ENCODE measurements around the gene PKLR.
"Not testable (repeated sequence)": the region's sequence is repeated elsewhere in the genome, so short reads cannot be mapped to it uniquely, and the experiment has no call there.

The PKLR gene

GRCh38 chr1:155254228-155254713, 47.0 kb downstream of the PKLR start:
- DNase-seq: no peak

GRCh38 chr1:155253797-155254196, 47.4 kb downstream of the PKLR start:
- no peak for DNase-seq

- no peak for DNase-seq
These were observed 48.0 kb downstream of the PKLR start for GRCh38 chr1:155253208-155253607.

GRCh38 chr1:155251566-155251965, 49.7 kb downstream of the PKLR start:
- no peak for DNase-seq

GRCh38 chr1:155250633-155251449, 50.4 kb downstream of the PKLR start:
- DNase-seq: peak; percentile 94

GRCh38 chr1:155250246-155250632, 51.0 kb downstream of the PKLR start:
- DNase-seq: no peak

- DNase-seq: no peak
These were observed 53.3 kb downstream of the PKLR start for GRCh38 chr1:155247667-155248553.

- not testable (repeated sequence) for DNase-seq
These were observed 54.4 kb downstream of the PKLR start for GRCh38 chr1:155246796-155247195.

GRCh38 chr1:155245163-155245524, 56.1 kb downstream of the PKLR start:
- no peak for DNase-seq

GRCh38 chr1:155244368-155245162, 56.7 kb downstream of the PKLR start:
- DNase-seq: peak; percentile 100

GRCh38 chr1:155242805-155243358, 58.4 kb downstream of the PKLR start:
- no peak for DNase-seq

GRCh38 chr1:155241841-155242264, 59.4 kb downstream of the PKLR start:
- no peak for DNase-seq

GRCh38 chr1:155241069-155241679, 60.1 kb downstream of the PKLR start:
- DNase-seq: peak; percentile 43

Data from NCI-H1092 (cell line).